22Rv1 (cell line): ENCODE results near the gene ZNF425.

Experiments
- H3K27ac ChIP-seq: fragments of 450-650 bp; 2 replicates; pipeline ENCODE4 v1.5.1; 2017
- CTCF ChIP-seq: fragments of 450-650 bp; IDR thresholded peaks from 2 replicates; pipeline ENCODE4 v1.5.1; 2017; ENCODE audit warnings: mild to moderate bottlenecking
- ZFX ChIP-seq: fragments of 450-650 bp; IDR thresholded peaks from 2 replicates; pipeline ENCODE4 v1.6.1; 2017; ENCODE audit warnings: antibody characterized with exemption, borderline replicate concordance

Gene ZNF425

GRCh38 chr7:149161241-149161848, 35.2 kb upstream of the ZNF425 start:
- H3K27ac ChIP-seq, result peak overlapping the region; percentile 3; the same call in 1 of the 2 replicates
- TF ChIP-seq CTCF, result no peak
- no peak for TF ChIP-seq ZFX

GRCh38 chr7:149156898-149157297, 30.8 kb upstream of the ZNF425 start:
- no peak overlapping the region for H3K27ac ChIP-seq
- TF ChIP-seq ZFX, result no peak
- TF ChIP-seq CTCF, result no peak

- no peak for TF ChIP-seq CTCF
- H3K27ac ChIP-seq, result no peak overlapping the region
Observed at GRCh38 chr7:149154056-149154455, 27.9 kb upstream of the ZNF425 start.

GRCh38 chr7:149153346-149153745, 27.2 kb upstream of the ZNF425 start:
- TF ChIP-seq ZFX (no peak), CTCF (no peak)

GRCh38 chr7:149150981-149151380, 24.9 kb upstream of the ZNF425 start:
- TF ChIP-seq ZFX, result no peak
- TF ChIP-seq CTCF, result no peak
- H3K27ac ChIP-seq, result no peak overlapping the region

More at GRCh38 chr7:149153346-149153745, 27.2 kb upstream of the ZNF425 start:
- H3K27ac ChIP-seq, result 0 out of 2 replicates have a peak overlapping the region, but pooled peaks have one; percentile 5

GRCh38 chr7:149147752-149148653, 21.9 kb upstream of the ZNF425 start:
- H3K27ac ChIP-seq, result peak overlapping the region; percentile 91
- TF ChIP-seq ZFX (no peak), CTCF (no peak)

GRCh38 chr7:149147072-149147751, 21.1 kb upstream of the ZNF425 start, which contains the start of gene ZNF398:
Gene ZNF398, plus strand, starts transcription at chr7:149147453. Its CDS starts 290 bp downstream, at chr7:149147743.
- H3K27ac ChIP-seq, result peak within 1 kb of the TSS; percentile 91
- TF ChIP-seq ZFX (no peak), CTCF (peak; percentile 100)
